NT2/D1 (cell line): ENCODE data around the gene SLC6A12.

Source experiments
- DNase-seq: peaks from one replicate; pipeline ENCODE4 v3.0.0-alpha.2; 2011; ENCODE audit warnings: low read depth, low spot score
- H3K27me3 ChIP-seq: 2 replicates; pipeline ENCODE4 v1.6.0; 2011; ENCODE audit warnings: mild to moderate bottlenecking; ENCODE audit not compliant: insufficient read length, insufficient read depth
- H3K36me3 ChIP-seq: 2 replicates; pipeline ENCODE4 v1.6.1; 2011; ENCODE audit warnings: mild to moderate bottlenecking, low read length, mixed read lengths; ENCODE audit not compliant: insufficient read depth, insufficient read length
- H3K4me1 ChIP-seq: 2 replicates; pipeline ENCODE4 v1.5.1; 2011; ENCODE audit not compliant: insufficient read depth, insufficient read length
- H3K4me3 ChIP-seq: 2 replicates; pipeline ENCODE4 v1.5.1; 2011; ENCODE audit warnings: low read depth; ENCODE audit not compliant: insufficient read length
- H3K9ac ChIP-seq: 2 replicates; pipeline ENCODE4 v1.6.0; 2011; ENCODE audit warnings: low read depth; ENCODE audit not compliant: insufficient read length
- H3K9me3 ChIP-seq: 2 replicates; pipeline ENCODE4 v1.5.1; 2011; ENCODE audit warnings: mild to moderate bottlenecking, low read length; ENCODE audit not compliant: insufficient read depth
- SUZ12 ChIP-seq: IDR thresholded peaks from 2 replicates; pipeline ENCODE4 v1.6.1; 2011; ENCODE audit not compliant: insufficient read length, insufficient read depth; ENCODE audit errors: extremely low read depth
- YY1 ChIP-seq: IDR thresholded peaks from 2 replicates; pipeline ENCODE4 v1.6.1; 2011; ENCODE audit not compliant: insufficient read length, insufficient read depth
- ZNF274 ChIP-seq: IDR thresholded peaks from 2 replicates; pipeline ENCODE4 v1.6.1; 2011; ENCODE audit warnings: mild to moderate bottlenecking, low read depth, low read length

Gene SLC6A12

DNA sequence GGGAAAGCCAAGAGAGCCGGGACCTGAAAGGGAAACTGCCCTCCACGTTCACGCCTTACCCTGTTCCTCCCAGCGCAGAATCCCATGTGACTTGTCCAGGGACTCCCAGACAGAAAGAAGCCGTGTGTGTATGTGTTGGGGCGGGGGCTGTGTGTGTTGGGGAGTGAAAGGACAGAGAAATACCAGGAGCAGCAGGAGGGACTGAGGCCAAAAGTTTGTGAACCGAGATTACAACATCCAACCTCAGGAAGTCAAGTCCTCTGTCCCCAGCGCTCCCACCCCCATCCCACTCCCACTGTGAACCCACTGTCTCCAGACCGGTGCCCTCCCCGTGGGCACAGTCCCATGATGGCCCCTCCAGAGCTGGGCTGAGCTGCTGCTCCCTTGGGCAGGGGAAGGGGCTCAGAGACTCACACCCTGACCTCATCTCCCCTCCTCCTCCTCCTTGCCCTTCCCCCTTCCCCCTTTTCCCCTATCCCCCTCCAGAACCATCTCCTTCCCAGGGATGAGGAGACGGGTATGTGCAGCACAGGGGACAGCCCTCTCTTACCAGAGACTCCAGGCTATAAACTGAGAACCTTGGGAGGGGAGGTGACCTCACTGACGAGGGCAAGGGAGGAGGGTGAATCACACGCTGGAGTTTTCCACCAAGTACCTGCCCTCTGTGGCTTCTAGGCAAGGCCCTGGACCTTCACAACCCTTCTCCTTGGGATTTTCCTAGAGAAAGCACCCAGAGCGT is at the start of gene SLC6A12:
SLC6A12 (minus strand) TSS at position 155 of the 739 bp plus-strand sequence. CDS start 4,171 bp downstream, outside the sequence.
- Histone ChIP-seq H3K9ac (peak within 1 kb of the TSS; percentile 38), H3K4me3 (peak within 1 kb of the TSS; percentile 21), H3K27me3 (peaks cover 63% of the 10 kb centered on the region), H3K4me1 (peaks cover 44% of the 10 kb centered on the region), H3K36me3 (no peaks in the 10 kb centered on the region), H3K9me3 (no peaks in the 10 kb centered on the region)
- TF ChIP-seq SUZ12 = no peak
- TF ChIP-seq YY1 = no peak
- TF ChIP-seq ZNF274 = no peak
- DNase-seq = peak; percentile 42

DNA sequence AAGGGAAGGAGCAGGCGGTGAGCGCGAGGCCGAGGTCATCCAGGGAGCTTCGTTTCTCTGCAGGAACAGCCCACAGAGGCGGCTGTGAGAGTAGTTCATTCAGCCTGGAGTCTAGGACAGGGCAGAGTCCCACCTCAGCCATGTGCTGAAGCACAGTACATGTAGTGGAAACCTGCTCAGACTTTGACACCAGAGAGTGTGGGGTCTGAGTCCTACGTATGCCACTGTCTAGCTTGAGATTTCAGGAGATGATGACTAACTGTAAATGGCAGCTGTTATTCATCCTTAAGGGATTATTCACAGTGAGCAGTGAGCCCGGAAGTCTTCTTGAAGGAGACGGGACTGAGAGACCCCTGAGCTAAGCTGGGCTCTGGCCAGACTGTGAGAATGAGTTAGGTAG is 49.6 kb upstream of the SLC6A12 start:
- no peaks in the 10 kb centered on the region for H3K27me3 ChIP-seq
- DNase-seq = no peak
- no peaks in the 10 kb centered on the region for H3K36me3 ChIP-seq
- no peak overlapping the region for H3K9ac ChIP-seq
- TF ChIP-seq ZNF274 (no peak), YY1 (no peak)
- H3K4me3 ChIP-seq = no peak overlapping the region
- H3K9me3 ChIP-seq = no peaks in the 10 kb centered on the region
- H3K4me1 ChIP-seq = peaks cover 3% of the 10 kb centered on the region

DNA sequence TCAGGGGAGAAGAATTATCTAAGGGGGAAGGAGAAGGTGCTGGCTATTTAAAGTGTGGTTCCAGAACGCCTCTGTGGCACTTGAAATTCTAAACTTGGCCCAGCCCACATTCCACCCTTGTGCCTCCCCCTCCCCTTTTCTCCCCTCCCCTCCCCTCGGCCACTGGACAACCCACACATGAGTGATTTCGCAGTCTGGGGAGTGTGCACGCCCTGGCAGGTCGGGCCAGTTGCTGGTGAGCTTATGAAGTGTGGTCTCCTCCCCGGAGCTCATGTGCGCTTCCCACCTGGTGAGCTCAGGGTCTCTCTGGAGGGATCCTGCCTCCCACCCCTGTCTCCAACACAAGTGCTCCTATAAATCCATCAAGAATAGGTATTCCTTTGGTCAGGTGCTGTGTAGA is 48.9 kb upstream of the SLC6A12 start, which contains the start of gene SLC6A13:
SLC6A13 (minus strand) TSS at position 20 of the 400 bp plus-strand sequence. CDS start 2,784 bp downstream, outside the sequence.
- Histone ChIP-seq H3K4me1 (peaks cover 3% of the 10 kb centered on the region), H3K27me3 (no peaks in the 10 kb centered on the region), H3K9me3 (no peaks in the 10 kb centered on the region), H3K9ac (no peak within 1 kb of the TSS), H3K4me3 (no peak within 1 kb of the TSS), H3K36me3 (no peaks in the 10 kb centered on the region)
- TF ChIP-seq ZNF274 = no peak
- TF ChIP-seq YY1 = no peak
- TF ChIP-seq SUZ12 = no peak
- DNase-seq = no peak

DNA sequence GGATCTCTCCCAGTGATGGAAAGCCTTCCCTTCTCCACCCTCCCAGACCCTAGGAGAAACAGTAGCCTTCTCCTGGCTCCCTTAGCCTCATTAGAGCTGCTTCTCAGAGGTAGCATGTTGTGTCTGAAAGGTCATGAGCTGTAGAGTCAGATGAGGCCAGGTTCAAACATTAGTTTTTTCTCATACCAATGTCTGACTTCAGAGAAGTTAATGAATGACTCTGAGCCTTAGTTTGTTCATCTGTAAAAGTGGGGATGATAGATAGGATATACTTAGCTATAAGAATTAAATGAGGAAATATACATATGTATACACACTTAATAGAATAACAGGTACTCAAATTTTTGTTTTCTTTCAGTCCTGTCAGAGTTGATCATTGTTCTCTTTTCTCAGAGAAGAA is 48.2 kb upstream of the SLC6A12 start:
- H3K9ac ChIP-seq = no peak overlapping the region
- no peak for TF ChIP-seq ZNF274
- H3K4me3 ChIP-seq = no peak overlapping the region
- no peaks in the 10 kb centered on the region for H3K9me3 ChIP-seq
- no peaks in the 10 kb centered on the region for H3K27me3 ChIP-seq
- no peak for DNase-seq
- peaks cover 8% of the 10 kb centered on the region for H3K4me1 ChIP-seq
- no peaks in the 10 kb centered on the region for H3K36me3 ChIP-seq

DNA sequence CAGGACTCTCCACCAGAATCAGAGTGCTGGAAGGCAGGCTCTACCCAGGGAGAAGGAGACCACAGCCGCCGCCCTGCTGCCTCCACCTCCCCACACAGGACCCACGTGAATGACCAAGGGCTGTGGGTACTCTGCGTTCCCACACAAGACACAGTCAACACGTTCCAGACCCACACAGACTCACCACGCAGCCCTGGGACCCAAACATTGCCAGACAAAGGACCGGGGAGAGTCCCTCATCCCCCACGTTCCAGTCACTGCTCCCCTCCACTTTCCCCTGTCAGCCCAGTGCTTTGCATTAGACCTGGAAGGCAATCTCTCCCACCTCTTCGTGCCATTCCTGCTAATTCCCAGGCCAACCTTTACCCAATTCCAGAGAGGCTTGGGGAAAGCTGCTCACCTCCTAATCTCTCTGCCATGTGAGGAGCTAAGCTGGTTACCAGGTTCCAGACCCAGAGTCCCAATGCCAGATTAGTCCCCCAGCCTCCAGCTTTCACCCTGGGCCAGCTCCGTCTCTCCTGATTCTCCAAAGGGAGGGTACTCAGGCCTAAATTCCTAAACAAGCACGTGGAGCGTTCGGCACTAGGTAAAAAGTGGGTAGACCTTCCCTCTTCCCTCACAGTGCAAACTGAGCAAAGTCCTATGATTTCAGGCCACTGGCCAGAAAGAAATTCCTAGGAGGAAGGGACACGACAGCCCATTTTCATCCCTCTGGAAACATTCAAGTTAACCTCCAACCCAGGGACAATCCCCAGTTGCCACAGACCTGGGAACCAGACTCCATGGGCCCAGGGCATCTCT is 43.8 kb upstream of the SLC6A12 start:
- no peak for TF ChIP-seq ZNF274
- no peak for DNase-seq
- Histone ChIP-seq H3K9ac (no peak overlapping the region), H3K4me3 (no peak overlapping the region), H3K4me1 (peaks cover 9% of the 10 kb centered on the region), H3K36me3 (no peaks in the 10 kb centered on the region), H3K27me3 (no peaks in the 10 kb centered on the region), H3K9me3 (no peaks in the 10 kb centered on the region)

DNA sequence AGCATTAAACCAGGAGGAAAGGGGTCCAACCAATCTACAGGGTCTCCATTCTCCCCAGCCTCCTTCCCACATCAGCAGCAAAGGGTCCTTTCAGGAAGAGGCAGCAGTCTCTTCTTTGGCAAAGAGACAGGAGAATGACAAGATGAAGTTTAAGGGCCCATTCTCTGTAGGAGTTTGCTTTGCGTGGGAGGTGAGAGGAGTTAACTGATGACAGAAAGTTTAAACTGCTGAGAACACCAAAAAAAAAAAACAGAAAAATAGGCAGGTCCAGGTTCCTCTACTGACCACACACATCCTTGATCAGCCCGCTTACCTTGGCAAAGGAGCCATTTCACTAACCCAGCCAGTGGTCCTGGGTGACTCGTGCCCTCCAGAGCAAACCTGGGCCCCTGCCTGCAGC is 43.0 kb upstream of the SLC6A12 start:
- H3K9me3 ChIP-seq = no peaks in the 10 kb centered on the region
- DNase-seq = no peak
- H3K4me3 ChIP-seq = no peak overlapping the region
- no peaks in the 10 kb centered on the region for H3K27me3 ChIP-seq
- no peak overlapping the region for H3K9ac ChIP-seq
- TF ChIP-seq SUZ12 = no peak
- no peak for TF ChIP-seq YY1
- no peak for TF ChIP-seq ZNF274
- H3K36me3 ChIP-seq = no peaks in the 10 kb centered on the region
- H3K4me1 ChIP-seq = peaks cover 9% of the 10 kb centered on the region

DNA sequence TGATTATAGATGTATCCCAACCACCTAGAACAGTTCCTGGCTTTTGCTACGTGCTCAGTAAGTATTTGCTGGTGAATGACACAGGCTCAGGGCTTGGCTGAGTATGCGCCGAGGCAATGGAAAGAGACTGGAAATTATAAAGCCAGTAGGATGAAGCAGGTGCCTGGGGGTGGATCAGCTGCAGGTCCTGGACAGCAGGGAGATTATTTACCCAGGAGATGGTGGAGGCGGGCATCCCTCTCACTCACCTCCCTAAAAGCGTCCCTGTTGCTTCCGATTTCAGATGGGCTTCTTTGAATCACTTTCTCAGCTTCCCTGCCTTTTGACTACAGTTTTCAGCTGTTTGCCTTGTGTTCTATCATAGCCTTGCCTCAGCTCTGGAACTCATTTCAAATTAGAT is 42.3 kb upstream of the SLC6A12 start:
- no peak for TF ChIP-seq SUZ12
- TF ChIP-seq ZNF274 = no peak
- TF ChIP-seq YY1 = no peak
- Histone ChIP-seq H3K9me3 (no peaks in the 10 kb centered on the region), H3K4me3 (no peak overlapping the region), H3K27me3 (no peaks in the 10 kb centered on the region), H3K9ac (no peak overlapping the region), H3K36me3 (no peaks in the 10 kb centered on the region), H3K4me1 (peaks cover 9% of the 10 kb centered on the region)
- DNase-seq = no peak
